Endothelial cell of umbilical vein (primary cell): ENCODE results near the gene CLEC5A. TPM values are rescaled to one million over a fixed set of nuclear protein-coding genes. Genes with fewer than 3 reads are reported as not detected.

Experiments
- BruUV-seq: library from RNA; stranded (reverse); fragments of 400-500 nt; replicated peaks from 2 replicates; lab custom pipeline; 2021; lab: Mats Ljungman, UMichigan
- CTCF ChIA-PET: fragments of 300-600, 350-600 bp; sonication (Branson Sonifier 250); formaldehyde crosslinking; loops from one replicate; lab custom pipeline; 2021; ENCODE audit warnings: antibody characterized with exemption, inconsistent platforms; lab: Charles Lee
- POLR2A ChIA-PET: fragments of 300-600, 350-600 bp; sonication (Branson Sonifier 250); formaldehyde crosslinking; loops from one replicate; lab custom pipeline; 2021; ENCODE audit warnings: antibody characterized with exemption, inconsistent platforms; lab: Charles Lee
- DNase-seq: peaks from one replicate; pipeline ENCODE4 v3.0.0-alpha.2; 2011; ENCODE audit warnings: low read depth, low spot score
- FAIRE-seq: peaks from 2 replicates; lab custom pipeline; 2011; peaks lifted over from hg19 to GRCh38; lab: Jason Lieb, UNC
- H2AFZ ChIP-seq: 2 replicates; pipeline ENCODE4 v1.6.0; 2012; ENCODE audit warnings: low read depth, low read length, control low read depth, inconsistent platforms
- H3K27ac ChIP-seq: 2 replicates; pipeline ENCODE4 v1.5.1; 2011; ENCODE audit warnings: low read depth, mild to moderate bottlenecking, control low read depth, low read length, moderate library complexity; ENCODE audit not compliant: insufficient read depth
- H3K27me3 ChIP-seq, 2 experiments: 2 replicates each; pipeline versions ENCODE4 v1.6.0 to v1.6.1; 2011; ENCODE audit warnings: low read length in 2 of 2, mixed read lengths in 1 of 2; ENCODE audit not compliant: control insufficient read depth in 2 of 2, insufficient read depth in 2 of 2
- H3K36me3 ChIP-seq, 2 experiments: 2 replicates in 1 of 2; 3 replicates in 1 of 2; pipeline ENCODE4 v1.5.1; 2011; ENCODE audit warnings: low read length in 2 of 2, mild to moderate bottlenecking in 1 of 2, moderate library complexity in 1 of 2; ENCODE audit not compliant: control insufficient read depth in 2 of 2, insufficient read depth in 2 of 2; ENCODE audit errors: extremely low read depth in 1 of 2
- H3K4me1 ChIP-seq: 3 replicates; pipeline ENCODE4 v1.5.1; 2011; ENCODE audit warnings: mild to moderate bottlenecking, low read length; ENCODE audit not compliant: control insufficient read depth, insufficient read depth; ENCODE audit errors: extremely low read depth
- H3K4me2 ChIP-seq: 2 replicates; pipeline ENCODE4 v1.6.1; 2011; ENCODE audit warnings: low read length, control low read depth, mixed read lengths; ENCODE audit not compliant: insufficient read depth
- H3K4me3 ChIP-seq, 3 experiments: fragments of 200-600 bp in 1 of 3; sonication (generic), shearing (Covaris generic) in 1 of 3; replicated peaks in 1 of 3; 2 replicates each; pipeline ENCODE4 v1.5.1; 2011 to 2016; ENCODE audit warnings: control low read depth in 3 of 3, low read length in 3 of 3, mild to moderate bottlenecking in 2 of 3, inconsistent platforms in 1 of 3, low read depth in 1 of 3, moderate library complexity in 1 of 3; ENCODE audit not compliant: insufficient read depth in 1 of 3
- H3K79me2 ChIP-seq: 2 replicates; pipeline ENCODE4 v1.6.0; 2012; ENCODE audit warnings: low read length, inconsistent platforms; ENCODE audit not compliant: control insufficient read depth, insufficient read depth
- H3K9ac ChIP-seq: replicated peaks from 2 replicates; pipeline ENCODE3; 2011; ENCODE audit warnings: low read length, control low read depth; ENCODE audit not compliant: insufficient read depth; ENCODE audit errors: extremely low read depth
- H3K9me1 ChIP-seq: replicated peaks from 3 replicates; pipeline ENCODE4 v1.6.0; 2011; ENCODE audit warnings: mild to moderate bottlenecking, low read length; ENCODE audit not compliant: control insufficient read depth, insufficient read depth; ENCODE audit errors: extremely low read depth
- H3K9me3 ChIP-seq: replicated peaks from 2 replicates; pipeline ENCODE4 v1.5.1; 2012; ENCODE audit warnings: low read length, inconsistent platforms; ENCODE audit not compliant: control insufficient read depth, insufficient read depth
- H4K20me1 ChIP-seq: replicated peaks from 2 replicates; pipeline ENCODE3; 2011; ENCODE audit warnings: mild to moderate bottlenecking, low read length; ENCODE audit not compliant: control insufficient read depth, insufficient read depth; ENCODE audit errors: extremely low read depth
- EZH2 ChIP-seq: IDR thresholded peaks from 2 replicates; pipeline ENCODE4 v1.6.1; 2012; ENCODE audit warnings: borderline replicate concordance, low read depth, mild to moderate bottlenecking, moderate library complexity, low read length, inconsistent platforms; ENCODE audit not compliant: severe bottlenecking
- FOS ChIP-seq: IDR thresholded peaks from 2 replicates; pipeline ENCODE4 v1.6.1; 2011; ENCODE audit warnings: mild to moderate bottlenecking, low read length, moderate library complexity, borderline replicate concordance; ENCODE audit not compliant: insufficient read depth
- GATA2 ChIP-seq: IDR thresholded peaks from 2 replicates; pipeline ENCODE4 v1.7.0; 2011; ENCODE audit warnings: low read depth, mild to moderate bottlenecking, moderate library complexity, mixed read lengths, low read length; ENCODE audit not compliant: insufficient read length, insufficient read depth
- JUN ChIP-seq: IDR thresholded peaks from 2 replicates; pipeline ENCODE4 v1.6.1; 2011; ENCODE audit warnings: borderline replicate concordance, low read depth; ENCODE audit not compliant: insufficient read length, insufficient read depth
- MYC ChIP-seq: IDR thresholded peaks from one replicate; pipeline ENCODE4 v1.6.1; 2011; ENCODE audit warnings: mild to moderate bottlenecking, low read depth, low read length
- POLR2A ChIP-seq: IDR thresholded peaks from 2 replicates; pipeline ENCODE4 v1.6.1; 2012; ENCODE audit warnings: low read depth, mild to moderate bottlenecking, control low read depth, low read length
- POLR2AphosphoS5 ChIP-seq: IDR thresholded peaks from 2 replicates; pipeline ENCODE4 v1.6.1; 2012; ENCODE audit warnings: low read depth, mild to moderate bottlenecking, control low read depth, low read length, moderate library complexity; ENCODE audit not compliant: insufficient read depth
- dilution Hi-C: fragments of 300-500 bp; cut with MboI; formaldehyde crosslinking; loops from one replicate; pipeline ENCODE4 v1.15.0; 2019; ENCODE audit warnings: low sequenced_read_pairs; ENCODE audit not compliant: extremely low pct_ligation_motif_present
- intact Hi-C: fragments of 100-400 bp; cut with micrococcal nuclease; formaldehyde crosslinking; loops from one replicate; pipeline ENCODE4 v1.10.0; 2022
- polyA plus RNA-seq, 4 experiments: library from polyadenylated mRNA; depleted of rRNA in 3 of 4; stranded (reverse) in 3 of 4; unstranded in 1 of 4; fragments of >200 nt; gene quantifications; 2 replicates each; pipeline versions ENCODE4 v1.2.1 to v1.2.3, GENCODE V29; 2011 to 2012; ENCODE audit warnings: missing spikeins in 1 of 4
- total RNA-seq: library from RNA; stranded (reverse); gene quantifications from 2 replicates; pipeline ENCODE4 v1.2.3, GENCODE V29; 2021
- TF ChIP-seq, protein P1 (sequence below), 2 donors: IDR thresholded peaks; 1 replicate in 1 of 2; 2 replicates in 1 of 2; pipeline ENCODE4 v1.5.1; 2011; ENCODE audit warnings: low read length in 2 of 2, mild to moderate bottlenecking in 2 of 2, moderate library complexity in 2 of 2, control low read depth in 1 of 2, inconsistent platforms in 1 of 2, low read depth in 1 of 2; ENCODE audit not compliant: insufficient read depth in 1 of 2; ENCODE audit errors: extremely low read depth in 1 of 2
- TF ChIP-seq, protein P2 (sequence below): IDR thresholded peaks from 2 replicates; pipeline ENCODE4 v1.6.1; 2011; ENCODE audit not compliant: insufficient read depth, insufficient read length

CLEC5A gene
- total and polyA plus RNA-seq, 2 donors (not counting 3 experiments of a cell fraction or from before 2014, with no cell fraction given) = not detected

DNA sequence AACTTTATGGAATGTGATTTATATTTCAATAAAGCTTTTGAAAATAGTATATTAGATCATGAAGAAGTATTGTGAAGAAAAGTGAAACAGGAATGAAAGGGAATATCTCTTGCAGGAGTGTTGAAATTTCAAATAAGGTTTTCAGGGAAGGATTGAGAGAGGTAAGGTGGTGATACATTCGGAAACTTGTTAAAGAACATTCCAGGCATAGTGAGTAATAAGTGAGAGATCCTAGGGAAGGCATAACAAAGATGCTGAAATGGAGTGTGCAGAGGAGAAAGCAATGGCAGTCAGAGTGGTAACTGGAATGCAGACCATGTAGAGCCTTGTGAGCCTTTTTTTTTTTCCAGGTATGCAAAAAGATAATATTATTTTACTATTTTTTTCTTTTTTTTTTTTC lies 26.5 kb downstream of the CLEC5A start:
- H3K79me2 ChIP-seq = no peaks in the 10 kb centered on the region
- H3K4me2 ChIP-seq = no peak overlapping the region
- dilution Hi-C loops (no loop called here), intact Hi-C loops (no loop called here)
- no peaks in the 10 kb centered on the region for H4K20me1 ChIP-seq
- H3K4me3 ChIP-seq = no peak overlapping the region
- ChIA-PET CTCF (no interaction called here), POLR2A (no interaction called here)
- H3K27ac ChIP-seq = no peak overlapping the region
- TF ChIP-seq JUN (no peak), POLR2AphosphoS5 (no peak)
- no peaks in the 10 kb centered on the region for H3K36me3 ChIP-seq
- H3K9me3 ChIP-seq = no peaks in the 10 kb centered on the region
- H3K27me3 ChIP-seq = no peaks in the 10 kb centered on the region
- DNase-seq = no peak
- BruUV-seq = no TSS peak
- H3K4me1 ChIP-seq = no peaks in the 10 kb centered on the region
- H3K9me1 ChIP-seq = no peaks in the 10 kb centered on the region
- no peak overlapping the region for H3K9ac ChIP-seq
- FAIRE-seq = no peak
- no peak overlapping the region for H2AFZ ChIP-seq

DNA sequence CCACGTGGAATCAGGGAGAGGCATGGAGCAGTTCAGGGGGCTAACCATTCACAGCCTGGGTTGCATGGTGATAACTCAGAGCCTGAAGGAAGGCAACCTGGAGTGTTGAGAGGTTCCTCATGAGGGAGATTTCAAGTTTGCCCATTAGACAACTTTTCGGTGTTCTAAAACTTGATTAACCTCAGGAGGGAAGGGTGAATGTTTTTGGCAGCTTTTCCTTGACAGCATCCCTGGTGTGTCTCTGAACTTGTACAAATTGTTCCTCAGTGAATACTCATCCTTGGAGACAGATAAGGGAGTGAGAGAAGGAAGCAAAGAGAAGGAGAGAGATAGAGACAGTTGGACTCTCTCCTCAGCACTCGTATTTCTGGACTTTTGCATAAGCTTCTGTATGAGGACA lies 30.7 kb downstream of the CLEC5A start, which contains the start of gene OR9A4:
OR9A4 (plus strand) TSS at position 301 of the 400 bp plus-strand sequence. CDS start 2,477 bp downstream, outside the sequence.
- Histone ChIP-seq H3K4me1 (no peaks in the 10 kb centered on the region), H3K4me3 (no peak within 1 kb of the TSS), H4K20me1 (no peaks in the 10 kb centered on the region), H3K27ac (no peak within 1 kb of the TSS), H3K9ac (no peak within 1 kb of the TSS), H3K9me1 (no peaks in the 10 kb centered on the region), H3K4me2 (no peak within 1 kb of the TSS), H3K27me3 (no peaks in the 10 kb centered on the region), H3K36me3 (no peaks in the 10 kb centered on the region), H2AFZ (no peak within 1 kb of the TSS), H3K9me3 (no peaks in the 10 kb centered on the region), H3K79me2 (no peaks in the 10 kb centered on the region)
- dilution Hi-C loops (no loop called here), intact Hi-C loops (no loop called here)
- TF ChIP-seq, protein P1, sequence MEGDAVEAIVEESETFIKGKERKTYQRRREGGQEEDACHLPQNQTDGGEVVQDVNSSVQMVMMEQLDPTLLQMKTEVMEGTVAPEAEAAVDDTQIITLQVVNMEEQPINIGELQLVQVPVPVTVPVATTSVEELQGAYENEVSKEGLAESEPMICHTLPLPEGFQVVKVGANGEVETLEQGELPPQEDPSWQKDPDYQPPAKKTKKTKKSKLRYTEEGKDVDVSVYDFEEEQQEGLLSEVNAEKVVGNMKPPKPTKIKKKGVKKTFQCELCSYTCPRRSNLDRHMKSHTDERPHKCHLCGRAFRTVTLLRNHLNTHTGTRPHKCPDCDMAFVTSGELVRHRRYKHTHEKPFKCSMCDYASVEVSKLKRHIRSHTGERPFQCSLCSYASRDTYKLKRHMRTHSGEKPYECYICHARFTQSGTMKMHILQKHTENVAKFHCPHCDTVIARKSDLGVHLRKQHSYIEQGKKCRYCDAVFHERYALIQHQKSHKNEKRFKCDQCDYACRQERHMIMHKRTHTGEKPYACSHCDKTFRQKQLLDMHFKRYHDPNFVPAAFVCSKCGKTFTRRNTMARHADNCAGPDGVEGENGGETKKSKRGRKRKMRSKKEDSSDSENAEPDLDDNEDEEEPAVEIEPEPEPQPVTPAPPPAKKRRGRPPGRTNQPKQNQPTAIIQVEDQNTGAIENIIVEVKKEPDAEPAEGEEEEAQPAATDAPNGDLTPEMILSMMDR (IDR thresholded peaks at IDR 0.05; ENCODE audit: extremely low read depth in 1 of 2, insufficient read depth in 1 of 2, low read depth in 1 of 2, low read length in 2 of 2) = no peak
- no peak for TF ChIP-seq POLR2AphosphoS5
- TF ChIP-seq EZH2 = no peak
- no peak for TF ChIP-seq FOS
- TF ChIP-seq, protein P2, sequence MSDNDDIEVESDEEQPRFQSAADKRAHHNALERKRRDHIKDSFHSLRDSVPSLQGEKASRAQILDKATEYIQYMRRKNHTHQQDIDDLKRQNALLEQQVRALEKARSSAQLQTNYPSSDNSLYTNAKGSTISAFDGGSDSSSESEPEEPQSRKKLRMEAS = no peak
- no peak for TF ChIP-seq JUN
- TF ChIP-seq POLR2A = no peak
- TF ChIP-seq MYC = no peak
- no peak for TF ChIP-seq GATA2
- ChIA-PET CTCF (no interaction called here), POLR2A (no interaction called here)
- BruUV-seq = no TSS peak
- DNase-seq (no peak), FAIRE-seq (no peak)
